HG03064 (cell line): ENCODE results near the gene VWA1.
"Not testable (repeated sequence)": the region's sequence is repeated elsewhere in the genome, so short reads cannot be mapped to it uniquely, and the experiment has no call there.

Experiments used
- ATAC-seq: cut with Tn5 transposase; IDR thresholded peaks from one replicate; pipeline ENCODE4 v1.9.1; 2021; ENCODE audit warnings: low read depth; ENCODE audit not compliant: unreplicated experiment

VWA1 gene

DNA sequence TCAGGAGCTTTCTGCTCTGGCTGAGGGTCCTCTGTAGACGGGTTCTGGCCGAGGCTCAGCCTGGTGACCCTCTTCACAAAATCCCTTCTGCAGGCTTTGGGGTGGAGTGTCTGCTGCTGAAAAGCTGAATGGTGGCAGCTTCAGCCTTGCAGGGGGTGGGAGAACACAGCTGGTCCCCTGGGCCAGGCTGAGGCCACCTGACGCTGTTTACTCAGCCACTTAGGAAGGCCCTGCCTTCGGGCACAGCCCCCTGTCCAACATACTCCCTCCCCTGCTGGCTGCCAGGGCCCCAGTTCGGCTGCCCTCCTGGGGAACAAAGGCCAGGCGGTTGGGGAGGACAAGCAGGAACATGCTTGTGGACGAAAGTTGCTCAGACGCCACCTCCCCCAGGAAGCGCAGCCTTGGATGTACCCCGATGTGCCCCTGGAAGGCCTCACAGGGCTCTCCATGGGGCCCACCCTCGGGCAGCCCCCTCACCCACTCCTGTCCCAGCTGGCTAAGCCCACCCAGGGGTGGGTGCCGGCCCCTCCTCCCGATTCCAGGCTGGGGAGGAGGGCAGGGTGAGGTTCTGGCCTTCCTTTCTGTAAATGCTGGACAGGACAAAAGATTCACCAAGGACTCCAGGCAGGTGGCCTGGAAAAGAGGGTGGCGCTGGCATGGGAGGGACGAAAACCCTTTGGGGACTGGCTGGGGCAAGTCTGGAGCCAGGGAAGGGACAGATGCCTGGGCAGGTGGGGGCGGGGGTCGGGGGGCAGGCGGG is 14.2 kb upstream of the VWA1 start, which contains the start of gene ANKRD65:
Gene ANKRD65, minus strand, starts transcription at position 130 of the 760 bp plus-strand sequence. CDS start 271 bp downstream, outside the sequence.
- ATAC-seq, result no peak

GRCh38 chr1:1421907-1422464 is 13.5 kb upstream of the VWA1 start:
- no peak for ATAC-seq

DNA sequence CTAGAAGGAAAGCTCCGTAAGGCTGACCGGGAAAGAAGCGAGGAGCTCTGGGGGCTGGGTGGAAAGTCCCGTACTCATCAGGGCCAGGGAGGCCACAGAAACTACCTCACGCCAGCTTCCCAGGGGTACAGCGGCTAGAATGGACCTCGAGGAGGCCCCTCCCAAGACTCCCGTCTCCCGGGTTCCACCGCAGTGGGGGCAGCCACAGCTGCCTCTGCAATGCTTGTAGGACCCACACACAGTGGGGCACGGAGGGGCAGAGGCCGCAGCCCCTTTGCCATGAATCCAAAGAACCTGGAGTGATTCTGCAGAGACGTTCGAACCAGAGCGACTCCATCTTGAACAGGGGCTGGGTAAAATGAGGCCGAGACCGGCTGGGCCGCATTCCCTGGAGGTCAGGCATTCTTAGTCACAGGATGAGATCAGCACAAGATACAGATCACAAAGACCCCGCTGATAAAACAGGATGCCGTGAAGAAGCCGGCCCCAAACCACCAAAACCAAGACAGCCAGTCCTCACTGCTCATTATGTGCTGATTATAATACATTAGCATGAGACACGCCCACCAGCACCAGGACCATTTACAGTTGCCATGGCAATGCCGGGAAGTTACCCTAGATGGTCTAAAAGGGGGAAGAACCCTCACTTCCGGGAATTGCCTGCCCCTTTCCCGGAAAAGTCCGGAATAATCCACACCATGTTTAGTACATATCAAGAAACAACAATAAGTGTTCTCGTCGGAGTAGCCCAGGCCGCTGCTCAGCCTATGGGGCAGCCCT is 12.8 kb upstream of the VWA1 start:
- ATAC-seq, result no peak

GRCh38 chr1:1423245-1423597 is 12.3 kb upstream of the VWA1 start:
- no peak for ATAC-seq

GRCh38 chr1:1424707-1425106 is 10.8 kb upstream of the VWA1 start:
- ATAC-seq, result no peak

DNA sequence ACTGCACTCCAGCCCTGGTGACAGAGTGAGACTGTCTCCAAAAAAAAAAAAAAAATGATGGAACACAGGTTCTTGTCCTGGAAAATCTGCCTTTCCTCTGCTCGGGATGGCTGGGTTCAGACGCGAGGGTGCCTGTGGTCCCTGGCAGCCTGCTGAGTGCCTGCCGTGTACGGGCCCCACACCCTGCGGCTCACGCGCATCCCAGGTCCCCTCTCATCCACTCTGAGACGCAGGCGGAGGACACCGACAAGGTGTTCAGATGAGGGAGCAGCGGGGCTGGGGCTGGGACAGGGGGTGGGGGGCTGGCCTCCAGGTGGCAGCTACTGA is 10.1 kb upstream of the VWA1 start:
- no peak for ATAC-seq

GRCh38 chr1:1425753-1426495 is 9.6 kb upstream of the VWA1 start:
- ATAC-seq, result no peak

DNA sequence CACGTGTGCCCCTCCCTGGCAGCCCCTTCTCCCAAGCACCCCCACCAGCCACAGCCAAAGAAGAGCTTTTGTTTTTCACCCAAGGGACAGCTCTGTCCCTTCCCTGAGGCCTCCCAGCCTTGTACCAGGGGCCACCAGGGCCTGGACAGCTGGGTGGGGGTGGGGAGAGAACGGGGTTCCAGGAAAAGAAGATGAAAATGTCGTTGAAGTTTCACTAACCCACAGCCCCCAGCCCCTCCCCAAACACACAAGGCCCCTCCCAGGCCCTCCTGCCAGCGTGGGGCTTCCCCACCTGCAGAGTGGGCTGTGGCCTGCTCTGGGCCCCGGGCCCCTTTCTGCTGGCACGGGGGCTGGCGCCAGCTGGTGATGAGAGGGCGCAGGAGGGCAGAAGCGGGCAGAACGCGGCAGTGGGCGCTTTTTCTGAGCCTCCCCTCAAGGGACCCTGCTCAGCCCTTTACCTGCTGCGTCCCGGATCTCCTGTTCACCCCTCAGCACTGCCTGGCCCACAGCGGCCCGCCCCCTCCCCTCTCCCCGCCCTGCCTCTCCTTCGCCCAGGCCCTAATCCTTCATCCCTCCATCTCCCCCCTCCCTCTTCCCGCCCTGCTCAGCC is 8.9 kb upstream of the VWA1 start:
- no peak for ATAC-seq

DNA sequence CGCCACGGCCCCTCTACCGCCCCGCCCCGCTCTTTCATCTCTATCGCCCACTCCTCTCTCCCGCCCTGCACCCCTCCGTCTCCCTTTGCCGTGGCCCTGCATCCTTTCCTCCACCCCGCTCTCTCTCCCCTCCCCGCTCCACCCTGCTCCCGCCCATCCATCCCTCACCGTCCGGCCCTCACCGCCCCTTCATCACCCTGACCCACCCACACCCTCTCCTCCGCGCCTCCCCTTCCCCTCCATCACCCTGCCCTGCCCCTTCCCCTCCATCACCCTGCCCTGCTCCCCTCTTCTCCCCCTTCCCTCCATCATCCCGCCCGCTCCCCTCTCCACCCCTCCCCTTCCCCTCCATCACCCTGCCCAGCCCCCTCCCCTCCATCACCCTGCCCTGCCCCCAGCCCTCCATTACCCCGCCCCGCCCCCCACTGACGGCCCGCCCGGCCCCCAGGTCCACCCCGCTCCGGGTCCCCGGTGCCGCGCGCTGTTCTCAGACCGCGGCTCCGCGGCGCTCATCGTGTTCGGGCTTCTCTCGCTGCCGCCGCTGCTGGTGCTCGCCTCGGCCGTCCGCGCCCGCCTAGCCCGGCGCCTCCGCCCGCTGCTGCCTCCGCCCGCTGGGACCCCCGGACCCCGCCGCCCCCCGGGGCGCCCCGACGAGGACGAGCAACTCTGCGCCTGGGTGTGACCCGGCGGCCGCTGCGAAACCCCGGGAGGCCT is 8.2 kb upstream of the VWA1 start:
- no peak for ATAC-seq

DNA sequence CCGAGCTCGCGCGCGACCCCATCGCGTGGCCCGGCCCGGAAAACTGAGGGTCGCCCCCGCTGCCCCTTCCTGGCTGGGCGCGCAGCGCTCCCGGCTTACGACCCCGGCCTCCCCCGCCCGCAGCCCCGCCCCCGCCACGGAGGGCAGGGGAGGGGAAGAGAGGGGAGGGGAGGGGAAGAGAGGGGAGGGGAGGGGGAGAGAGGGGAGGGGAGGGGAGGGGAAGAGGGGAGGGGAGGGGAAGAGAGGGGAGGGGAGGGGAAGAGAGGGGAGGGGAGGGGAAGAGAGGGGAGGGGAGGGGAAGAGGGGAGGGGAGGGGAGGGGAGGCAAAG is 7.7 kb upstream of the VWA1 start:
- no peak for ATAC-seq

DNA sequence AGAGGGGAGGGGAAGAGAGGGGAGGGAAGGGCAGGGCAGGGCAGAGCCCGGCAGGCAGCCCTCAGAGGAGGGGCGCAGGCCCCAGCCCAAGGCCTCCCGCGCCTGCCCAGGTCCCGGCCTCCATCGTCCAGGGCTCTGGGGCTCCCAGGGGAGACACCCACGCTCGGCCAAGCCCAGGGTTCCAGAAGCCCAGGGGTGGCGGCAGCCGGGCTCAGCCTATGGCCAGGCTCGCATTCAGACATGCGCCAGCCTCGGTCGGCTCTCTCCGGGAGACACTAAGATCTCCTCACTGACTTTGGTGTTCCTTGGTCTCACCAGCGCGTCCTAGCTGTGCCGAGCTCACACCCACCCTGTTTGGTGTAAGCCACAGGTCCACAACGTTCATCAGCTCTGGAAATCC is 7.3 kb upstream of the VWA1 start:
- no peak for ATAC-seq

DNA sequence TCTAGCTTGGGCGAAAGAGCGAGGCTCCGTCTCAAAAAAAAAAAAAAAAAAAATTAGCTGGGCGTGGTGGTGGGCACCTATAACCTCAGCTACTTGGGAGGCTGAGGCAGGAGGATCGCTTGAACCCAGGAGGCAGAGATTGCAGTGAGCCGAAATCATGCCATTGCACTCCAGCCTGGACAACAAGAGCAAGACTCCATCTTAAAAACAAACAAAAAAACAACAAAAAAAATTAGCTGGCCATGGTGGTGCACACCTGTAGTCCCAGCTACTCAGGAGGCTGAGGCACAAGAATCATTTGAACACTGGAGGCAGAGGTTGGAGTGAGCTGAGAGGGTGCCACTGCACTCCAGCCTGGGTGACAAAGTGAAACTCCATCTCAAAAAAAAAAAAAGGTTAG is 6.5 kb upstream of the VWA1 start:
- not testable (repeated sequence) for ATAC-seq

DNA sequence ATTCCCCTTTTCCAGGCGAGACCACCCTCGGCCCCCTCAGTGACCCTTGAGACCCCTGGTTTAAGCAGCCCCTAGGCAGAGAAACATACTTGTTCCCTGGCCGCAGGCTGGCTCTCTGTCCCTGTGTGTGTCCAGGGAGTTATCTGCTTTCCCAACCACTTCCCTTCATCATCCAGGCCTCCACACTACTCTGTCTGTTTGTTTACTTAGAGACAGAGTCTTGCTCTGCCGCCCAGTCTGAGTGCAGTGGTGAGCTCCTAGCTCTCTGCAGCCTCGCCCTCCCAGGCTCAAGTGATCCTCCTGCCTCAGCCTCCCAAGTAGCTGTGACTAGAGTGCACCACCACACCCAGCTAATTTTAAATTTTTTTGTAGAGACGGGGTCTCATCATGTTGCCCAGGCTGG is 5.8 kb upstream of the VWA1 start:
- ATAC-seq, result no peak

DNA sequence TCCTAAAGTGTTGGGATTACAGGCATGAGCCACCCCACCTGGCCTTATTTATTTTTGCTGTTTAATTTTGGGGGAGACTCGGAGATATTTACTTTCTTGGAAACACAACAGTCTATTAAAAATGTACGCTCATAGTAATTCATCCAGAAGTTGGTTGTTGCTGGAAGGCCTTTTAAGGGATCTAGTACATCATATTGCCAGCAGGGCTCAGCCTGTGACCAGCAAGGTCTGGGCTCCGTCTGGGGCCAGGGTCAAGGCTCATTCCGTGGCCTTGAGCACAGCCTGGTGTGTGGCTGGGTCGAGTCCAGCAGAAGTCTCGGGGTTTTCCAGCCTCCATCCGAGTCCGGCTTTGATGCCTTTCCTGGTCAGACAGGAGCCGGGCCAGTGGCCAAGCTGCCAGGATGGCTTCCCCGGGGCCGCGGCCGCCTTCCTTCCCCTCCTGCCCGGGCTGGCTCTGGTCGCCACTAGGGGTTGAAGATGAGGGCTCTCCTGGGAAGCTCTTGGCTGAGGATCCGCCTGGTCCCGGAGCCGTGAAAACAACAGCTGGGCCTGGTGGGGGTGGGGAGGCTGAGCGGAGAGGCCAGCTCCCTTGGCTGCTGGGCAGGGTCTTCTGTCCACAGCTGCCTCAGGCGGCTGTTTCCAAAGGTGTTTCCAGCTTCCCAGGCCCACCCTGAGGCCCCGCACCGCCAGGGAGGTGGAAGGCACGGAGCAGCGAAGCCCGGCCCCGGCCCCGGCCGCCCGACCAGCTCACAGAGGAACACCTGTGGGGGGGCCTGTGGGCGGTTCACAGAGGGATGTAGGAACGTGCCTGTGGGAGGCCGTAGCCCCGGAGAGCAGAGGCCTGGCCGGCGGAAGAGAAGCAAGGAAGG is 5.1 kb upstream of the VWA1 start:
- no peak for ATAC-seq

GRCh38 chr1:1430992-1431844 is 4.3 kb upstream of the VWA1 start:
- no peak for ATAC-seq

DNA sequence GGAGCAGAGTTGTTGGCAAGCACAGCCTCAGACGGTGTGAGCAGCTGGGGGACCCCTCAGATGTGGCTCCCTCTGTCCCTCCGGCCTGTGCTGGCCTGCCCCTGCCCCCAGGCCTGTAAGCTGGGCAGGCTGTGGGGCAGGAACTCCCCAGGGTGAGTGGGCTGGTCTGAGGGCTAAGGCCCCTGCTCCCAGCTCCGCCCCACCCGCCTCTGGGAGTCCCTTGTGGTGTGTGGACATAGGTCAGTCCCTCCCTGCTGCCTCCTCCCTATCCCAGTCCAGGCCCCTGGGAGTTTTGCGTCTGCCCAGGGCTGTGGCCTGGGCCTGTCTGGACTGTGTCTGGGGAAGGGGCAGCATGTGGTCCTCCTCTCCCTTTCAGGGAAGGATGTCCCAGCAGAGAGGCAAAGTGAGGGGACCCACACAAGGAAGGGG is 3.6 kb upstream of the VWA1 start:
- no peak for ATAC-seq

GRCh38 chr1:1432274-1432950 is 3.1 kb upstream of the VWA1 start:
- ATAC-seq, result no peak
